A673 (cell line): Measurements from ENCODE around the gene RAD23B. TPM values are rescaled to one million over a fixed set of nuclear protein-coding genes. Genes with fewer than 3 reads are reported as not detected.

Experiments used
- BruUV-seq: library from RNA; stranded (reverse); fragments of 400-500 nt; replicated peaks from 2 replicates; lab custom pipeline; 2021; lab: Mats Ljungman, UMichigan
- CTCF ChIA-PET: fragments of 300-600 bp; sonication (Branson Sonifier 250); formaldehyde crosslinking; loops from one replicate; lab custom pipeline; 2022; ENCODE audit warnings: antibody characterized with exemption; lab: Charles Lee
- POLR2A ChIA-PET: fragments of 300-600 bp; sonication (Branson Sonifier 250); formaldehyde crosslinking; loops from one replicate; lab custom pipeline; 2022; ENCODE audit warnings: antibody characterized with exemption; ENCODE audit not compliant: low non-redundant PET; lab: Charles Lee
- DNase-seq: peaks from one replicate; pipeline ENCODE4 v3.0.0-alpha.2; 2015; ENCODE audit warnings: low spot score
- H3K27ac ChIP-seq: fragments of 200-600 bp; sonication (generic); 2 replicates; pipeline ENCODE4 v1.5.1; 2016; ENCODE audit warnings: mixed run types, low read depth, mild to moderate bottlenecking, mixed read lengths, antibody characterized with exemption, low read length; ENCODE audit not compliant: poor library complexity, severe bottlenecking
- H3K27me3 ChIP-seq: fragments of 200-600 bp; sonication (generic); replicated peaks from 2 replicates; pipeline ENCODE4 v1.6.1; 2017; ENCODE audit warnings: mixed run types, low read depth, mild to moderate bottlenecking, mixed read lengths, antibody characterized with exemption, low read length; ENCODE audit not compliant: insufficient read depth, poor library complexity
- H3K36me3 ChIP-seq: fragments of 200-600 bp; sonication (generic); 2 replicates; pipeline ENCODE4 v1.6.1; 2016; ENCODE audit warnings: mixed run types, mild to moderate bottlenecking, mixed read lengths, antibody characterized with exemption, low read length; ENCODE audit not compliant: insufficient read depth, poor library complexity, severe bottlenecking
- H3K4me1 ChIP-seq: fragments of 200-600 bp; sonication (generic); 2 replicates; pipeline ENCODE4 v1.6.1; 2017; ENCODE audit warnings: mixed run types, mild to moderate bottlenecking, mixed read lengths, antibody characterized with exemption, low read length; ENCODE audit not compliant: insufficient read depth, poor library complexity, severe bottlenecking
- H3K4me3 ChIP-seq: fragments of 200-600 bp; sonication (generic); 2 replicates; pipeline ENCODE4 v1.5.1; 2016; ENCODE audit warnings: low read depth, mixed run types, mild to moderate bottlenecking, mixed read lengths, low read length; ENCODE audit not compliant: poor library complexity, severe bottlenecking
- H3K9me3 ChIP-seq: fragments of 200-600 bp; sonication (generic); 2 replicates; pipeline ENCODE4 v1.6.1; 2016; ENCODE audit warnings: mixed run types, low read depth, mild to moderate bottlenecking, mixed read lengths, antibody characterized with exemption, low read length; ENCODE audit not compliant: poor library complexity, severe bottlenecking
- EZH2 ChIP-seq: fragments of 200-600 bp; sonication (generic); IDR thresholded peaks from 2 replicates; pipeline ENCODE4 v1.6.1; 2017; ENCODE audit warnings: borderline replicate concordance, low read depth, mild to moderate bottlenecking, mixed read lengths, antibody characterized with exemption, low read length; ENCODE audit not compliant: poor library complexity, severe bottlenecking
- intact Hi-C: fragments of 100-400 bp; cut with micrococcal nuclease; formaldehyde crosslinking; loops from one replicate; pipeline ENCODE4 v1.10.0; 2022; ENCODE audit not compliant: unreplicated experiment
- total RNA-seq: library from RNA; stranded (reverse); gene quantifications from 2 replicates; pipeline ENCODE4 v1.2.3, GENCODE V29; 2021
- TF ChIP-seq, protein P1 (sequence below): fragments of 300-800, 200-600 bp; sonication (generic); conservative IDR thresholded peaks from 2 replicates; pipeline ENCODE4 v1.5.1; 2017; ENCODE audit warnings: low read depth, mild to moderate bottlenecking, antibody characterized with exemption, low read length, moderate library complexity, mixed read lengths

The RAD23B gene
- total RNA-seq, 1 experiment from 2014 or later = 151 TPM

DNA sequence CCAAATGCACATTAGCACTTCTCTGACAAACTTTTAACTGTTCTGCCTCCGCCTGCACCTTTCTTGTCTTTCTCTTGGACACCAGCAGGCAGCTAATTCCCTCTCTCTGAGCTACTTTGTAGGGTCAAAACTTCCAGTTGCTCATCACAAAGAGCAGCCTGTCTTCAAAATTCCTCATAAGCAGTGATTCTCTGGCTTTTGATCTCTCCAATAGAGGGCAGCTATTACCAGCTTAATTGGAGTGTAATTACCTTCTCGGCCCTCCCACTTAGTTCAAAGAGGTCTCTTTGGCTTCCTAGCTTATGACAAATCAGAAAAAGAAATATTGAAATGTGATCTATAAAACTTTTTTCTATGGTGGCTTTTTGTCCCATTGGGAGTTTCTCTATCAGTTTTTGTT lies 43.6 kb upstream of the RAD23B start:
- Histone ChIP-seq H3K4me3 (no peak overlapping the region), H3K36me3 (no peaks in the 10 kb centered on the region), H3K27me3 (peaks cover 5% of the 10 kb centered on the region), H3K9me3 (no peaks in the 10 kb centered on the region), H3K27ac (no peak overlapping the region), H3K4me1 (no peaks in the 10 kb centered on the region)
- ChIA-PET CTCF (no interaction called here), POLR2A (no interaction called here)
- DNase-seq = peak; percentile 17
- TF ChIP-seq EZH2 = no peak
- TF ChIP-seq, protein P1, sequence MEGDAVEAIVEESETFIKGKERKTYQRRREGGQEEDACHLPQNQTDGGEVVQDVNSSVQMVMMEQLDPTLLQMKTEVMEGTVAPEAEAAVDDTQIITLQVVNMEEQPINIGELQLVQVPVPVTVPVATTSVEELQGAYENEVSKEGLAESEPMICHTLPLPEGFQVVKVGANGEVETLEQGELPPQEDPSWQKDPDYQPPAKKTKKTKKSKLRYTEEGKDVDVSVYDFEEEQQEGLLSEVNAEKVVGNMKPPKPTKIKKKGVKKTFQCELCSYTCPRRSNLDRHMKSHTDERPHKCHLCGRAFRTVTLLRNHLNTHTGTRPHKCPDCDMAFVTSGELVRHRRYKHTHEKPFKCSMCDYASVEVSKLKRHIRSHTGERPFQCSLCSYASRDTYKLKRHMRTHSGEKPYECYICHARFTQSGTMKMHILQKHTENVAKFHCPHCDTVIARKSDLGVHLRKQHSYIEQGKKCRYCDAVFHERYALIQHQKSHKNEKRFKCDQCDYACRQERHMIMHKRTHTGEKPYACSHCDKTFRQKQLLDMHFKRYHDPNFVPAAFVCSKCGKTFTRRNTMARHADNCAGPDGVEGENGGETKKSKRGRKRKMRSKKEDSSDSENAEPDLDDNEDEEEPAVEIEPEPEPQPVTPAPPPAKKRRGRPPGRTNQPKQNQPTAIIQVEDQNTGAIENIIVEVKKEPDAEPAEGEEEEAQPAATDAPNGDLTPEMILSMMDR = peak; percentile 25; the same call in 1 of the 2 replicates
- intact Hi-C loops = no loop called here
- no TSS peak for BruUV-seq

GRCh38 chr9:107240260-107240659 lies 42.8 kb upstream of the RAD23B start:
- POLR2A ChIA-PET = no interaction called here
- Histone ChIP-seq H3K9me3 (no peaks in the 10 kb centered on the region), H3K27me3 (peaks cover 5% of the 10 kb centered on the region), H3K4me3 (no peak overlapping the region), H3K27ac (no peak overlapping the region), H3K4me1 (no peaks in the 10 kb centered on the region), H3K36me3 (no peaks in the 10 kb centered on the region)
- CTCF ChIA-PET = no interaction called here
- intact Hi-C loops = no loop called here
- BruUV-seq = no TSS peak
- no peak for DNase-seq
- TF ChIP-seq, protein P1 = no peak
- no peak for TF ChIP-seq EZH2

DNA sequence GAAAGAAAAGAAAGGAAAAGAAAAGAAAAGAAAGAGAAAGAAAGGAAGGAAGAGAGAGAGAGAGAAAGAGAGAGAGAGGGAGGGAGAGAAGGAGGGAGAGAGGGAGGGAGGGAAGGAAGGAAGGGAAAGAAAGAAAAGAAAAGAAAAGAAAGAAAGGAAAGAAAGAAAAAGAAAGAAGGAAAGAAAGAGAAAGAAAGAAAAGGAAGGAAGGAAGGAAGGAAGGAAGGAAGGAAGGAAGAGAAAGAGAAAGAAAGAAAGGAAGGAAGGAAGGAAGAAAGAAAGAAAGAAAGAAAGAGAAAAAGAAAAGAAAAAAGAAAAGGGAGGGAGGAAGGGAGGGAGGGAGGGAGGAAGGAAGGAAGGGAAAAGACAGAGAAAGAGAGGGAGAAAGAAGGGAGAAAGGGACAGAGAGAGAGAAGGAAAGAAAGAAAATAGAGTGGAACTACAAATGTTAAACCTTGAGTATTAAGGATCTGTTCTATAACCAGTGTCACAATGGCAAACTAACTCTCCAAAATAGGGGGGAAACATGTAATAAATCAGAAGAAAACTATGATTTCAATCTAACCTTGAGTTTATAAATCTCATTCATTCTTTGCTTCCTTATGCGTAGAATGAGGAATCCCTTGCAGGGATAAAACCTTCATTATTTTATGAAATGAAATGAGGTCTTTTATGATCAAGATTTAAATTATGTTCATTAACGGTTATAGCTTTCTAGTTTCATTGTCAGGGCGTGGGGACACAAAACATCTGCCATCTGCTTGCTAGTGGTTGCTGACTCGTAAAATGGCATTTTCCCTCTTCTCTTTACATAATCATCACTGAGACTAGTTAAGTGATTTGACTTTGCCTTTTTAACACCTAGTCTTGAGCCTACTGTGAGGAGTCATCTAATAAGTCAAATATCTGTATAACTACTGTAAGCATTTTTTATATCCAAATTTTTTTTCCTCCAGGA lies 40.7 kb upstream of the RAD23B start:
- Histone ChIP-seq H3K4me1 (no peaks in the 10 kb centered on the region), H3K27ac (no peak overlapping the region), H3K36me3 (no peaks in the 10 kb centered on the region), H3K27me3 (no peaks in the 10 kb centered on the region), H3K9me3 (no peaks in the 10 kb centered on the region), H3K4me3 (no peak overlapping the region)
- no peak for DNase-seq
- ChIA-PET POLR2A (no interaction called here), CTCF (no interaction called here)
- no TSS peak for BruUV-seq
- TF ChIP-seq, protein P1 = no peak
- TF ChIP-seq EZH2 = no peak
- intact Hi-C loops = no loop called here
